SH-SY5Y (cell line): ENCODE data around the gene DGLUCY.

Experiments
- GATA2 ChIP-seq: IDR thresholded peaks from 2 replicates; pipeline ENCODE4 v1.6.1; 2011; ENCODE audit warnings: mild to moderate bottlenecking, low read depth, low read length
- GATA3 ChIP-seq: IDR thresholded peaks from 2 replicates; pipeline ENCODE4 v1.6.1; 2011; ENCODE audit warnings: low read depth, mild to moderate bottlenecking, low read length, moderate library complexity

- TF ChIP-seq GATA2, result no peak
- no peak for TF ChIP-seq GATA3
Measured at GRCh38 chr14:91154851-91155625, 41.2 kb downstream of the DGLUCY start.
